ENCODE measurements around the gene FYTTD1.

Gene FYTTD1

DNA sequence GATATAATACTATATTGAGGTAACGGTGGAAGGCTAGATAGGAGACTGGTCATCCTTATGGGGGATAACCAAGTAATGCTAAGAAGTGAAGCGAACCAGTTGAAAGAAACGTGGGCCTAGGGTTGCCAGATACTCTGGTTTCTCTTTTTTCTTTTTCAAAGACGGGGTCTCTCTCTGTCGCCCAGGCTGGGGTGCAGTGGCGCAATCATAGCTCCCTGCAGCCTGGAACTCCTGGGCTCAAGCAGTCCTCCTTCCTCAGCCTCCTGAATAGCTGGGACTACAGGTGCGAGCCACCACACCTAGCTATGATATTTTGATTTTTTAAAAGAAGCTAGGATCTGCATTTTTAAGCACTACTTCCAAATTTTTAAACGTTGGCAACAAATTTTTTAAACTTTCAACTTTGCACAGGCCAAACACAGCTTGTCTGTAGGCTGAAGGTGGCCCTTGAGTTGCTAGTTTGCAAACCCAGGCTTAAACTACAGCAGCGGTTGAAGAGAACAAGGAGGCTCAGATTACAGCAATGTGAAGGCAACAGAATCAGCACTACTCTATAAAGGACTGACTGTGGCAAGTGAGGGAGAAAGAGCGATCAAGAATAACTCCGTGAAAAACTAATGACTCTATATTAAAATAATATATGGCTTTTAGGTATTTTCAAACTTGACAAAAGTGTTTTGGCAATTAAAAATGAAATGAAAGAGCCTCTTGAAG lies 11.8 kb upstream of the FYTTD1 start:
- DNase-seq = no peak

DNA sequence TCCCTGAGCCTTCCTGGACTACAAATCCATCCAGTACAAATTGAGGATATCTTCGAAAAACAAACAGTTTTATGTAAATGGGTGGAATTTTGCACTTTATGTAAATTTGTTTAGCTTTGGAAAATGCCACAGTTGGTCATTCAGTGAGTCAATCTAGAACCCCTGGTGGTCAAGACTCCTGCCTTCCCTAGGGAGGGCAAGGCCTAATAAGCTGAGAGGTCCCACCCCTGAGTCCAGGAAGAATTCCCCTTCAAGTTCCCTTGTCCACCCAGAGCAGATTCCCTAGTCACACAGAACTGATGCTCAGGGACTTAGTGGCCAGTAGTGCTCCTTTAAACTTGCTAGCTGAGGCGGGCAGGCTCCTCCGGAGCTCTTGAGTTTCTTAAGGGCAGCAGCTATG lies 6.9 kb upstream of the FYTTD1 start:
- DNase-seq = no peak

GRCh38 chr3:197746209-197746608 lies 3.5 kb upstream of the FYTTD1 start:
- no peak for DNase-seq

DNA sequence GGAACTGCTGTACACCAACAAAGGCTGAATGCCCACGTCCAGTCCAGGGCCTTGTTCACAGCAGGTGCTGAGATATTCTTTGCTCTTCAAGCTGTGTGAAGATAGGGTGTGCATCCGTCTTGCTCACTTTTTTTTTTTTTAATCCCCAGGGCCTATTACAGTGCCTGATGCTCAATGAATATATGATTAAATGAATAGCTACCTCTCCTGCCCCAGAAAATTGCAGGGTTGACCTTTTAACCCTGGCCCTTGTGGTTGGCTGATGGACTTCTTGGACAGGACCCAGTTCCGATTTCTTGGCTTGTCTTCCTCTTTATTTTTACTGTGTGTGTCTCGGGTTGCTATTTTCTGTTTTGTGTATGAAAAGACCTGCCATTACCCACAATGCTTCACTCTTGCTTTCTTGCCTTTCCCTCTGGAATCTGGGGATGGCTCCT lies 2.9 kb upstream of the FYTTD1 start:
- DNase-seq = no peak

- DNase-seq = no peak
These were observed 927 bp upstream of the FYTTD1 start for GRCh38 chr3:197748597-197749314.

GRCh38 chr3:197749315-197749600 lies 425 bp upstream of the FYTTD1 start:
- DNase-seq = peak; percentile 63

DNA sequence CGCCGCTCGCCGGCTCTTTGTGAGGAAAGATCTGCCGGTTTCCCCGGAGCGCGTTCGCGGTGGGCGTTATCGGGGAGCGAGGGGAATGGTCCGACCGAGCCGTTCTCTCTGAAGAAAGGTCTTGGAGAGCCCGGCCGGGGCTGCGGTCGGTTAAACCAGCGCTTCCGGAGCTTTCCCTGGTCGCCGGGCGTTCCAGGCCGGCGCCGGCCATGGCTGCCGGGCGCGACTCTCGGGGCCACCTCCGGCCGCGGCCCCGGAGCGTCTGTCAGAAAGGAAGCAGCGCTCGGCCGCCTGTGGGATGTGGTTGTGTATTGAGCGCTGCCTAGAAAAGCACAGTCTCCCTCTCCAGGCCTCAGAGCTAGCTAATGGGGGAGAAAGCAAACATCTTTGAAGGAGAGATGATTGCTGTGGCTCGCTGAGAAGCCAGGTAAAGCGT lies 731 bp downstream of the FYTTD1 start:
- peak; percentile 25 for DNase-seq

DNA sequence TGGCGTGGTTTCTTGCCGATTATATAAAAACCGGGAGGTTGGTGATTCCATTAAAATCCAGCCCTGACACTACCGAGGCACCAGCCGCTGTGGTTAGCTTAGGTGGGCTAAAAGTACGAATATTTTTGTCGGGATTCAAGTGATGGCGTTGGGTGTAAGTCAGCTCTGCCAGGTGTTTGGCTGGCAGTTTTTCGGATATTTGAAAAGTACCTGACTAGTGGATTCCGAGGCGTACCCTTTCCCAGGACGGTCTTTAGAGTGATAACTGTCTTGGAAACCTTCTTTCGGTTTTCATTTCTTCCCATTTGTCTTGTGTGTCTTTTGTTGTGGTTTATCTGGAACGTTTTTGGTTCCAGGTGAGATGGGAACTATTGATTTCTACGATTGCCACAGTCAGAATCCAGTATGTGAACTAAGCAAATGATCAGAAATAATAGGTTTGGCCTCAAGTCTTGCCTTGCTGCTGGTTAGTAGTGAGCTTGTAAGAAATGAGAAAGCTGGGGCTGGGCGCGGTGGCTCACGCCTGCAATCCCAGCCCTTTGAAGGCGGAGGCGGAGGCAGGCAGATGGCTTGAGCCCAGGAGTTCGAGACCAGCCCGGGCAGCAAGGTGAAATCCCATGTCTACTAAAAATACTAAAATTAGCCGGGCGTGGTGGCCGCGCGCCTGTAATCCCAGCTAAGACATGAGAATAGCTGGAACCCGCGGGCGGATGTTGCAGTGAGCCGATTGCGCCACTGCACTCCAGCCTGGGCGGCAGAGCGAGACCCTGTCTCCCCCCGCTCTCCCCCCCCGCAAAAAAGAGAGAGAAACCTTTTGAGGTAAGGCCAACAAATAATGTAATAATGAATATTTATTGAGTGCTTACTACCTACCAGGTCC lies 1.4 kb downstream of the FYTTD1 start:
- DNase-seq = no peak

DNA sequence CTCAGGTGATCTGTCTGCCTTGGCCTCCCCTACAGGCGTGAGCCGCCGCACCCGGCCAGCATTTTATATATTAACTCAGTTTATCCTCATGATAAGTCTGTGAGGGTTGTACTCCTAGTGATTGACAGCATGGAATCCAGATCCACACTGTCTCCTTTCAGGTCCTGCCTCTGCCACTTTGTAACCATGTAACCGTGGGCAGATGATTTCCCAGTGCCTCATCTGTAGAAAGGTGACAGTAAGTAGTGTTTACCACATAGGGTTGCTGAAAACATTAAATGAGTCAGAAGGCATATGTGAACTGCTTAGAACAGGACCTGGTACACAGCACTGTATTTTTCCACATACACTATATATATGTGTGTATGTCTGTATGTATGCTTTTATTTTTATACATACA lies 2.4 kb downstream of the FYTTD1 start:
- DNase-seq = no peak

GRCh38 chr3:197753263-197753662 lies 3.6 kb downstream of the FYTTD1 start:
- no peak for DNase-seq

DNA sequence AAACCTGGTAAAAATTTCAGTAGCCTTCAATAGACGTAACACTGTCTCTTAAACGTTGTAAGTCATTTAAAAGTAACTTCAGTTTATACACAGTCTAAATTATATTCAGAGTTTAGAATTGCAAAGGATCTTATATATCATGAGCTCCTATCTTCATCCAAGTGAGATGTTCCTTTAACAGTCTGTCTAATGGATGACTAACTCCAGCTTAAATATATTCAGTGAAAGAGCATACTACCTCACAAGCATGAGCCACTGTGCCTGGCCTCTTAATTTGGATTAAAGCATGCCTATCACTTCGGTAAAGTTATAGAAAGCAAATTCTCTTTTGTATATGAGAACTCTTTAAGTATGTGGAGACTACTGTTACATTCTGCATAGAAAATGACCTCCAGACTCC lies 7.0 kb downstream of the FYTTD1 start:
- no peak for DNase-seq

DNA sequence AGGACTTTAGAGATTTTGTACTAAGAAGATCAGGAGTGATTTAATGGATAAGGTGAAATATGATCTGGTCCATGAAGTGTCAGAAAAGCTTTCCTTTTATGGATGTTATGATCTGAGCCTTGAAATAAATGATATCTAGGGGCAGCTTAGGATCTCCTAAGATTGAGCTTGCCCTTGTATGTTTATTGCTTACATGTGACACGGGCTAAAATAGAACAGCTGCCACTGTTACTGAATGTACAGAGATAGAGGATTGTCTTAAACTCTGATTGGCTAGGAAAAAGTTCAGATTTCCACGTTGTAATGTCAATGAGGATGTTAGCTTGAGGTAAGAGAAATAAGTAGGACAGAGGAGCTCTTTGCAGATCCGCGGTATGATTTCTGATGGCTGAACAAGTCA lies 8.8 kb downstream of the FYTTD1 start:
- DNase-seq = no peak

DNA sequence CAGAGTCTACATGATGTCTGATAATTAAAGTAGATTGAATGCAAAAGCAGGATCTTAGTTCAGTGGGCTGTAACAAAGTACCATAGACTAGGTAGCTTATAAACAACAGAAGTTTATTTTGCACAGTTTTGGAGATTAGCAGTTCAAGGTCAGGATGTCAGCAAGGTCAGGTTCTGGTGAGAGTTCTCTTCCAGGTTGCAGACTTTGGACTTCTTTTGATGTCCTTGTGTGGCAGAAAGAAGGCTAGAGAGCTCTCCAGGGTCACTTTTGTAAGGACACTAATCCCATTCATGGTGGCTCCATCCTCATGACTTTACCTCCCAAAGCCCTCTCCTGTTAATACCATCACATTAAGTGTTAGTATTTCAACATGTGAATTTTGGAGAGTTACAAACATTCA lies 12.1 kb downstream of the FYTTD1 start:
- DNase-seq = no peak

DNA sequence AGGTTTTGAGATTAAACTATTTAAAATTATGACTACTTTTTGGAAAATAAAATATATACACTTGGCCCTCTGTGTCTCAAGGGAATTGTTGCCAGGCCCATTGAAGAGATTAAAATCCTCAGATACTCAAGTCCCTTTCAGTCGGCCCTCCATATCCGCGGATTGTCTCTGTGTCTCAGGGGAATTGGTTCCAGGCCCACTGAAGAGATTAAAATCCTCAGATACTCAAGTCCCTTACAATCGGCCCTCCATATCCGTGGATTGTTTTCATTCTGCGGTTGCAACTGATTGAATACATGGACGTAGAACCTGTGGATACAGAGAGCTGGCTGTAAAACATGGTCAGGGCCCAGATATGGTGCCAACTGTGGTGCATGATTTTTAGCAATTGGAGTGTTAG lies 25.6 kb downstream of the FYTTD1 start:
- no peak for DNase-seq

DNA sequence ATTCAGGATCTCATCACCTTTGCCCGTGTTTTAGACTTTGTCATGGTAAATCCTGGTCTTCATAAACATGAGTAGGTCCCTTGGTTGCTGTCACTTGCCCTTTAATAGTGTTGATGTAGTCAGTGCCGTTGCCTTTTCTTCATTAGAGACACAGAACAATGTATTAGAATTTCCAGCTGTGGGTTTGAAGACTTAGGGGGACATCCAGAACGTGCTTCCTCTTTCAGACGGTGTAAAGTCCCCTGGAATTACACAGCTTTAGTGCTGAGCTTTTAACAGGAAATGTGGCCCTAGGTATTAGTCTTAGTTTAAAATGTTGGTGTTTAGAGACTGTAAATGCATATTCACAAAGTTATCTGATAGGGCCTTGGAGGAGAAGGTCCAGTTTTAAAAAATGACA lies 32.5 kb downstream of the FYTTD1 start:
- DNase-seq = no peak

DNA sequence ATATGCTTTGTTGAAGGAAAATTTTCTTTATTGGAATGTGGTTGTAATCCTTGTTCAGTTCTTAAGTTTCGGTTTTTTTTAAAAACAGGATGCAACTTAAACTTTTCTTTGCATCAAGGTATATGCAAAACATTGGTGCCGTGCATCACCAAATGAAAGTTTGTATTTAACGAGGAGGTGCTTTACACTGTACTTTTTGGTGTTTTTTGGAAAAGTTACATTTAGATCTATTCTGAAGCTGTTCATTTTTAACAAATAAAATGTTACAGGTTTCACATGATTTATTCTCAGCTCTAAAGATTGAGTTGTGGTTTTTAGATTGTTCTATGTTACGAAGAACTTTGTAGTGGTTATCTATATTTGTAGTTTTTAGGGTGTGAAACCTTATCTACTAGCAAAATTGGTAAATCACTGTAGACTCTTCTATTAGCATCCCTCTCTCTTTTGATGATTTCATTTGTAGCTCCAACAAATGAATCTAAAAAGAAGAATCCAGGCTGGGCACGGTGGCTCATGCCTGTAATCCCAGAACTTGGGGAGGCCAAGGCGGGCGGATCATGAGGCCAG lies 34.4 kb downstream of the FYTTD1 start:
- no peak for DNase-seq

- no peak for DNase-seq
These were observed 37.7 kb downstream of the FYTTD1 start for GRCh38 chr3:197787412-197787811.

GRCh38 chr3:197789309-197789708 lies 39.6 kb downstream of the FYTTD1 start:
- no peak for DNase-seq

DNA sequence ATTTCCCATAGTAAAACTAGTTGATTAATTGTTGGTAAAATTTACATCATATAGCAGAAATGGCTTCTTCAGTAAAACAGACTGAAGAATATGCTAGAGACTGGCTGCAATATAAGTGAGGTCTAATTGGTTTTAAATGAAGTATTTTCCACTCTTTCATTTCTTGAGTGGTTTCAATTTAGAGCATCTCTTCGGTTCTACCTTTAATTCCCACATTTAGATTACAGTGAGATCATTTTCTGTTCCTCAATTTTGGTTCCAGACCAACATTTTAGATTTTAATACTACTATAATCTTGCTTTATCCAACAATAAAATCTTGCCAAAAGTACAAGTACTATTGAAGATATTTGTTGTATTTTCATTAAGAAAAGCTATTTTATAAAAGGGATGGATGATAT lies 40.4 kb downstream of the FYTTD1 start:
- no peak for DNase-seq

DNA sequence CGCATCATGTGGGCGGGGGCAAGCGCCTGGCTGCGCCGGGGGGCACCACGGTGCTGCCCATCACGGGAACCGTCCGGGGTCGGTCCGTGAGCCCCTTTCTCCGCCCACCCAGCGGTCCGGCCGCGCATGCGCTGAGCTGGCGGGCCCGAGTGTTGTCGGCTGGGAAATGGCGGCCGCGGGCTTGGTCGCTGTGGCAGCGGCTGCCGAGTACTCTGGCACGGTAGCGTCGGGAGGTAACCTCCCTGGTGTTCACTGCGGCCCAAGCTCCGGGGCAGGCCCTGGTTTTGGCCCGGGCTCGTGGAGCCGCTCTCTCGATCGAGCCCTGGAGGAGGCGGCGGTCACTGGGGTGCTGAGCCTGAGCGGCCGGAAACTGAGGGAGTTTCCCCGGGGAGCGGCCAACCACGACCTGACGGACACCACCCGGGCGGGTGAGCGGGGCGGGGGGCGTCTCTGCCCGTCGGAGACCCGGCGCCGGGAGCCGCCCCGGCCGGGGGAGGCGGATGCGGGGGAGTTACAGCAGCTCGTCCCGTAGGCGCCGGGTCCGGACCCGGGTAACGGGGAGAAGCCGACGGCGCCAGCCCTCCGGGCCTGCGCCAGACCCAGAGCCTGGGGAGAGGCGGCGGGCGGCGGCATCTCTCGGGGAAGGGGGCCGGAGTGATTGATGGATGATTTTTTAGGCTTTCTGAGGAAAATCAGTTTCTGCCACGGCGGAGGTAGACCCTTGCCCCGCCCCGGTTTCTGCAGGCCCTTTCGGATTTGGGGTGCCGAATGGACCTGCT lies 41.6 kb downstream of the FYTTD1 start, which contains the start of gene LRCH3:
Gene LRCH3 (plus strand): TSS at position 142 of the 779 bp plus-strand sequence. CDS start 25 bp downstream, at position 167.
- peak; percentile 76 for DNase-seq

GRCh38 chr3:197791892-197792647 lies 42.4 kb downstream of the FYTTD1 start:
- no peak for DNase-seq

DNA sequence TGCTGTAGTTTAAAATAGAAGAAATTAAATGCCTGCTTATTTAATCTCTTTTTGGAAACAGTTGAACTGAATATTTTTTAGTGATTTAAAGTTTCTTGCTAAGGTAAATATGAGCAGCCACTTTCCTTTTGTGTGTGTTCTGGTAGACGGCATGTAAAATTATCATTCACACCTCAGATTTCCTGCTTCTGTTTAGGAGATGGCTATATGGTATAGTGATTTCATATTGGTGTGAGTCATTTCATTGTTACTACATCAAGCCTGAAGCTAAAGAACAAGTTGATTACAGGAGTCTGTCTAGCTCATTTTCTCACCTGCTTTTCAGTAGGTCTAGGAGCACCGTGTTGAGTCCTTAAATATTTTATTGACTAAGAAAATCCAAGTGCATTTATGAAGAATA lies 43.6 kb downstream of the FYTTD1 start:
- DNase-seq = no peak
